ENCODE measurements around the gene ACTR2.
"Not testable (repeated sequence)": the region's sequence is repeated elsewhere in the genome, so short reads cannot be mapped to it uniquely, and the experiment has no call there.

ACTR2 gene

DNA sequence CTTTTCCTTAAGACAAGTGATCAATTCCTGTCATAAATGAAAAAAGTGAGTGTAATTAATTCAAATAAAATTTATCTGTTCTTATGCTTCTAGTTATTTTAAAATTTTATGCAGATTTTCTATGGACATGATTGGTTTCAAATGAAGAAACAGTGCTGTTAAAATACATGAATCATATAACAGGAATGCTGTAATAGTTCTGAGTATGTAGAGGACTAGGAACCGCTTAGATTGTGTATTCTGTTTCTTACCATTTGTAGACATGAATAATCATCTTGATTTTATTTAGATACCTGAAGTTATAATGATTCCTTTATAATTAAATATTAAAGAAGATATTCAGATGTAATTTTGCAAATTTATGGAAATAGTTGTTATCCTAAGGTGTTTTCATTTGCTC is 3.5 kb downstream of the ACTR2 start:
- DNase-seq: no peak

- DNase-seq: no peak
Observed at GRCh38 chr2:65231892-65232477, 4.4 kb downstream of the ACTR2 start.

- DNase-seq: peak; percentile 33
Observed at GRCh38 chr2:65232636-65233035, 5.0 kb downstream of the ACTR2 start.

DNA sequence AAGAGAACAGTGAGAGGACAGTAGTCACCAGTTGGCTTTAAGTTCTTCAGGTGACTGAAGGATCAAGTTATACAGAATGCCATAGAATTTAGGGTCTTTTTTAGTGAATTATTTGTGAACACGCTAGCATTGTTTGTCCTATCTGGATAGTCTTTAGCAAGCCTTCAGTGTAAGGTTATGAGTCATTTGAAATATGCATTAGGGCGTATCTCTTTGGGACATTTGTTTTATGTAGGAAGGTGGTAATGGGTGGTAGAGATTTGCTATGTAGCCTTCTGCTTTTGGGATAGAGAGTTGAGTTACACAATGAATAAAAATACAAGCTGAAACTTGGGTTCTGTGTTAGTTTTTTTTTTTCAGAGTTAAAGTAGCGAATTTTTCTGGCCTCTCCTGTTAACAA is 13.0 kb downstream of the ACTR2 start:
- no peak for DNase-seq

DNA sequence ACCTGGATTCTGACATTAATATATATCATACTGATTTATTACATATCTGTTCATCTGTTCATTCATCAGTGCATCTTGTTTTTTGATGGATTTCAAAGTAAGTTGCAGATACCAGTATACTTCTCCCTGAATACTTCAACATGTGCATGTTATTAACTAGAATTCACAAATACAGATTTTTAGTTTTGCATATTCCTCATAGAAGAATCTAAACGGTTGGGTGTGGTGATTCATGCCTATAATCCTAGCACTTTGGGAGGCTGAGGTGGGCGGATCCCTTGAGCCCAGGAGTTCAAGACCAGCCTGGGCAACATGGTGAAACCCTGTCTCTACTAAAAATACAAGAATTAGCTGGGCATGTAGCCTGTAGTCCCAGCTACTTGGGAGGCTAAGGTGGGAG is 16.8 kb downstream of the ACTR2 start:
- not testable (repeated sequence) for DNase-seq

DNA sequence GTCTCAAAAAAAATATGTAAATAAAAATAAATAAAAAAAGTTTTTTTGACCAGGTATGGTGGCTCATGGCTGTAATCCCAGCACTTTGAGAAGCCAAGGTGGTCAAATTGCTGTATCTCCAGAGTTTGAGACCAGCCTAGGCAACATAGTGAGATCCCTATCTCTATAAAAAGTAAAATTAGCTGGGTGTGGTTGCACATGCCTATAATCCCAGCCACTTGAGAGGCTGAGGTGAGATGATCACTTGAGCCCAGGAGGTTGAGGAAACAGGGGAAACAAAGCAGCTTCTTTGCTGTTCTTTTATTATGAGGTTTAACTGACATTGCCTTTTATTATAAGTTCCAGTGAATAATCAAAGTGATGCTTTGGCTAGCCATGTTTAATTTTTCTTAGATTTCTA is 25.0 kb downstream of the ACTR2 start:
- DNase-seq: no peak

DNA sequence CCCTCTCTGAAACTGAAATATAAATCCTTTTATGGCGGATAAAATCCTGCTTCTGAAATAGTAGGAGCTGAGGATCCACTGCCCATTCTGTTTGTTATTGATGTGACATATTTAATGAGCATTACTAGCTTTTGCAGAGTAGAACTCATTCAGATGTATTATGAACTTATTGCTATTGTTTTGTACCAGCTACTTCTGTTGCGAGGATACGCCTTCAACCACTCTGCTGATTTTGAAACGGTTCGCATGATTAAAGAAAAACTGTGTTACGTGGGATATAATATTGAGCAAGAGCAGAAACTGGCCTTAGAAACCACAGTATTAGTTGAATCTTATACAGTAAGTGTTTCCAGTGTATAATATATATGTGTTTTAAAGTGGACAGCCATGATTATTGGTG is 27.7 kb downstream of the ACTR2 start:
- DNase-seq: no peak

DNA sequence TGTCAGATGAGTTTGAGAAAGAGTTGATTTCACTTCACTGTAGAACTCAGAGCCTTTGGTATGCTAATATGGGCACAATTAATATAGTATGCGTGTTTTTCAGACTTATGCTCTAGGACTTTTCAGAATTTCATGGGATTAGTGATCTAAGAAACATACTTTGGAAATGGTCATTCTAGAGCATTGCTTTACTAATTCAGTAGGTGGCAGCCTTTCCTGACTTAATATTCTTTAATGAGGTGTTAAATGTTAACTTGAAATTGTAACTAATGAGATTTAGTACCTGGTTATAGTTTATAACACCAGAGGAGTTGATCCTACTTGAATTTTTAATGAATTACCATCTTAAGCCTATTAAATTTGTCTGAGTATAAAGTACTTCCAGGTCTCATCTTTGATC is 28.4 kb downstream of the ACTR2 start:
- DNase-seq: peak; percentile 55

- not testable (repeated sequence) for DNase-seq
Observed at GRCh38 chr2:65257866-65258265, 30.2 kb downstream of the ACTR2 start.

- DNase-seq: no peak
Observed at GRCh38 chr2:65261676-65262075, 34.0 kb downstream of the ACTR2 start.

GRCh38 chr2:65263262-65263661 is 35.6 kb downstream of the ACTR2 start:
- no peak for DNase-seq

DNA sequence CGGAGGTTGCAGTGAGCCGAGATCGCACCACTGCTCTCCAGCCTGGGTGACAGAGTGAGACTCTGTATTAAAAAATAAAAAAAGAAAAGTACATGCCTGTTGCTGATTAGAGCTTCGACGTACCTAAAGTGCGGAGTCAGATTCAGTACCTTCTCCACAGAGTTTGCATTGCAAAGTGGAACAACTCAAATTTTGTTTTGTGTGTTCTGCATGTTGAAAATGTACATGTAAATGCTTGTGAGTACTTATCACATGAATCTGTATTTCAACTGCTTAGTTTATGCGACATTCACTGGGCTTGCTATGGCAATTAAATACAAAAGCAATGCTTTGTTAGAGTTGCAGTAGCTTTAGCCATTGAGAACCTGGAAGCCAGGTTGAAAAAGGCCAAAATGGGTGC is 36.4 kb downstream of the ACTR2 start:
- DNase-seq: no peak

GRCh38 chr2:65264821-65265670 is 37.4 kb downstream of the ACTR2 start:
- DNase-seq: peak; percentile 80

DNA sequence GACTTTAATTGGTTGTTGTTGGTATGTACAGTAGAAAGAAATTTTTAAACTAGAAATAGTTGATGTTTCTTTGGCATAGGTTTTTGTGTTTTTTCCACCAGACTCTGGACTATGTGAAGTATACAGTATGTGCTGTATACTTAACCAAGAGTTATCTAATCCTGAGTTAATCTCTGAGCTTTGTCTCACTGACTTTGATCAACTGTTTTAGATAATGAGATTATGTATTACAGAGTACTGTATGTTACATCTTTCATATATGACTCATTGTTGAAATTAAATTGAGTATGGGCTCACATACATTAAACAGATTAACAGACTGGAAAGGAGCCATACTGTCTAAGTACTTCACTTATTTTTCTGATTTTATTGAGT is 38.0 kb downstream of the ACTR2 start:
- no peak for DNase-seq

DNA sequence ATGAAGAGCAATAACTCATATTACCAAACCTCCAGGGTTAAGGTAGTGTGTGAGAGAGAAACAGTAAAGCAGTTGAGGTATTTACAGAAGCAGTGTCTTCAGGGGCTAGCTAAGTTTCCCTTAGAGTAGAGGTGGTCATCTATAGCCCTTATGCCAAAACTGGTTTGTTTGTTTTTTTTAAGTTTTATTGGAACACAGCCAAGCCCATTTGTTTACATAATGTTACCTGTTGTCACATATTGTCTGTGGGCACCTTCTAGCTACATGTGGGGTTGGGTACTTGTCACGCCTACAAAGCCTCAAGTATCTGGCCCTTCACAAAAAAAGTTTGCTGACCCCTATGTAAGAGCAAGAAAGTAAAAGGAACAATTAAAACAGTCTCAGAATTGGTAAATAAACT is 39.4 kb downstream of the ACTR2 start:
- DNase-seq: no peak

DNA sequence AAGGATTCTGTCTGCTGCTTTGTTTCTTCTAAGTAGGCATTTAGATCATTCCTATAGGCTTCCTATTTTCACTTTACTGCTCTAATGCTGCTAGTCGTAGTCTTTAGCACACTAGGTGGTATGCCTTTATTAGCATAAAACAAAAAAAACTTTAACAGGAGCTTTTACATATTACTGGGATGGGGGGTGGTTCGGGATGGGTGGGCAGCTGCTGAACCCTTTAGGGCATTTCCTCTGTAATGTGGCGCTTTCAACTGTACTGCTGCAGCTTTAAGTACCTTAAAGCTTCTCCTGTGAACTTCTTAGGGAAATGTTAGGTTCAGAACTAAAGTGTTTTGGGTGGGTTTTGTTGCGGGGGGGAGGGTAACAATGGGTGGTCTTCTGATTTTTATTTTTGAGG is 41.3 kb downstream of the ACTR2 start:
- DNase-seq: no peak

GRCh38 chr2:65273344-65273743 is 45.7 kb downstream of the ACTR2 start:
- no peak for DNase-seq

- no peak for DNase-seq
Observed at GRCh38 chr2:65275141-65275915, 47.7 kb downstream of the ACTR2 start.

DNA sequence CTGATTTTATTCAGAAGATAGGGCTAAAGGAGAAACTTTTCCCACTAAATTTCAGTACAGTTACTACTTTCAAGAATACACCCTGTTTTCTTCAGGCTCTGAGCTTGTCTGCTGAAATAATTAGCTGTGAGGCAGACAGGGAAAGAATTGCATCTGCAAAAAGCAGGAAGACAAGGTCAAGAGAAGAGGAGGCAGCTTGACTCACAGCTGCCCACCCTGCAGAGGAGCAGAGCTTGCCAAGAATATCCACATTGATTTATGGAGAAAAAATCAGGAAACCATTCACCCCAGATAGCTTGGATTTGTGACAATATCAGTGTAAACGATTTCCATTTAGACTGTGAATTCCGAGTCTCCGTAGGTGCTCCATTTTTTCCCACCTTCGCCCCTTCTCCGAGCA is 49.0 kb downstream of the ACTR2 start:
- DNase-seq: no peak

DNA sequence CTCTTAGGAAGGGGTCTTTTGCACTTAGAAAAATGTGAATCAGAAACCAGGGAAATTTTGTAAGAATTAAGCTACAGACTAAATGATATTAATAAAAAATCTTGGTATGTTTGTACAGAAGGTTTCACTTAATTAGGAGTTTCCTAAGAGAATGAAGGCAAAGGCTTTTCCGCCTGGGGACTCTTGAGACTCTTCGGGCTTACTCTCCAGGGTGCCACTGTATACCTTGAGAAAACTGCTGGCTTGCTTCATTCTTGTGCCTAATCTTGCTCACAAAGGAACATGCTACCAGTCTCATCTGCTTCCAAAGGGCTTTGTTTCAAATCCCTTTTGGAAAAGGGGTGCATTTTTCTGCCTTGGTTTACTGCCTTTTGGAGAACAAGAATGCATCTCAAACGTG is 49.5 kb downstream of the ACTR2 start:
- DNase-seq: no peak

GRCh38 chr2:65277791-65278483 is 50.3 kb downstream of the ACTR2 start:
- no peak for DNase-seq

- DNase-seq: peak; percentile 25
Observed at GRCh38 chr2:65278531-65278981, 50.9 kb downstream of the ACTR2 start.

DNA sequence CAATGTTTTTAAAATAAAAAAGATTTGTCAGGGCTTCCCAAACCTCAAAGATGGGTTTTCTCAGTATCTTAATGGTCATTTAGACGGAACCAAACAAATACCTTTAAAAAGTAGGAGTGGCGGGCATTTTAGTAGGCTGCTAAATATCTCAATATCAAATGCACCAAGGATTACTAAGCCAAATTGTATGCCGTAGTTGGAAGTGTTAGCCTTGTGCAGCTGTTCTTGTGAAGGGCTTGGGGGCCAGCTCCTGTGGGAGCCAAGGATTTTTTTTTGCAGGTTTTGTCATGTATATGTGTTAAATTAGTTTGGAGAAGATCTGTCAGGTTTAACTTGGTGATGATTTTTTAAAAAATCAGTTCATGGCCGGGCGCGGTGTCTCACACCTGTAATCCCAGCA is 52.1 kb downstream of the ACTR2 start:
- DNase-seq: no peak

Data from hematopoietic multipotent progenitor cell treated with erythropoietin and hydrocortisone succinate and interleukin-3 and kit ligand, for 6 days (in vitro differentiated cells).